Caki2 (cell line): Measurements from ENCODE around the gene FOXQ1. TPM values are rescaled to one million over a fixed set of nuclear protein-coding genes. Genes with fewer than 3 reads are reported as not detected.
A peak's percentile ranks its signal among the peaks of the same experiment; 100 is the strongest.

Source experiments
- DNase-seq: peaks from one replicate; pipeline ENCODE4 v3.0.0-alpha.2; 2015; ENCODE audit warnings: low read depth
- in situ Hi-C: cut with HindIII; loops from 2 replicates; pipeline ENCODE4 v1.10.0; 2016; ENCODE audit warnings: low sequenced_read_pairs, low pct_unique_long_range_greater_than_20kb, mixed read lengths
- total RNA-seq: library from RNA; depleted of rRNA; stranded (reverse); fragments of >200 nt; shearing (Covaris generic); gene quantifications from 2 replicates; pipeline ENCODE4 v1.2.3, GENCODE V29; 2014; ENCODE audit warnings: low replicate concordance

The FOXQ1 gene
- total RNA-seq, 1 experiment from 2014 or later: 23.2 TPM

- DNase-seq: peak; percentile 30
- in situ Hi-C loops: no loop called here
These were observed 25.9 kb upstream of the FOXQ1 start for GRCh38 chr6:1285956-1286355.

- DNase-seq: peak; percentile 66
- in situ Hi-C loops: no loop called here
These were observed 24.8 kb upstream of the FOXQ1 start for GRCh38 chr6:1287103-1287591.

- in situ Hi-C loops: no loop called here
- DNase-seq: no peak
These were observed 21.8 kb upstream of the FOXQ1 start for GRCh38 chr6:1290086-1290485.

- in situ Hi-C loops: no loop called here
- no peak for DNase-seq
These were observed 21.1 kb upstream of the FOXQ1 start for GRCh38 chr6:1290805-1291204.

GRCh38 chr6:1291381-1291780 lies 20.5 kb upstream of the FOXQ1 start:
- in situ Hi-C loops: no loop called here
- no peak for DNase-seq

- DNase-seq: no peak
- in situ Hi-C loops: no loop called here
These were observed 16.5 kb upstream of the FOXQ1 start for GRCh38 chr6:1295420-1295819.

- DNase-seq: no peak
- in situ Hi-C loops: no loop called here
These were observed 15.8 kb upstream of the FOXQ1 start for GRCh38 chr6:1296079-1296478.

- no peak for DNase-seq
- in situ Hi-C loops: no loop called here
These were observed 15.4 kb upstream of the FOXQ1 start for GRCh38 chr6:1296542-1296941.

- peak; percentile 58 for DNase-seq
- in situ Hi-C loops: no loop called here
These were observed 14.2 kb upstream of the FOXQ1 start for GRCh38 chr6:1297746-1298145.

- in situ Hi-C loops: no loop called here
These were observed 13.1 kb upstream of the FOXQ1 start for GRCh38 chr6:1298768-1299167.

GRCh38 chr6:1306133-1306532 lies 5.8 kb upstream of the FOXQ1 start:
- no peak for DNase-seq
- in situ Hi-C loops: no loop called here

More at GRCh38 chr6:1298768-1299167, 13.1 kb upstream of the FOXQ1 start:
- no peak for DNase-seq

- in situ Hi-C loops: no loop called here
These were observed 2.5 kb upstream of the FOXQ1 start for GRCh38 chr6:1309366-1309765.

GRCh38 chr6:1310628-1311399 lies 1.1 kb upstream of the FOXQ1 start:
- in situ Hi-C loops: no loop called here
- no peak for DNase-seq

More at GRCh38 chr6:1309366-1309765, 2.5 kb upstream of the FOXQ1 start:
- DNase-seq: no peak

GRCh38 chr6:1312203-1312472 lies 240 bp downstream of the FOXQ1 start:
- in situ Hi-C loops: no loop called here
- no peak for DNase-seq

GRCh38 chr6:1312473-1313367 lies 822 bp downstream of the FOXQ1 start:
- in situ Hi-C loops: no loop called here

GRCh38 chr6:1313384-1313766 lies 1.5 kb downstream of the FOXQ1 start:
- no peak for DNase-seq
- in situ Hi-C loops: no loop called here

More at GRCh38 chr6:1312473-1313367, 822 bp downstream of the FOXQ1 start:
- peak; percentile 57 for DNase-seq

GRCh38 chr6:1313767-1314503 lies 2.0 kb downstream of the FOXQ1 start:
- DNase-seq: peak; percentile 73
- in situ Hi-C loops: no loop called here

- no peak for DNase-seq
- in situ Hi-C loops: no loop called here
These were observed 2.7 kb downstream of the FOXQ1 start for GRCh38 chr6:1314617-1315016.

GRCh38 chr6:1315201-1315559 lies 3.3 kb downstream of the FOXQ1 start:
- in situ Hi-C loops: no loop called here
- no peak for DNase-seq
